ENCODE data around the gene PACRGL.
A peak's percentile ranks its signal among the peaks of the same experiment; 100 is the strongest.
"Not testable (repeated sequence)": the region's sequence is repeated elsewhere in the genome, so short reads cannot be mapped to it uniquely, and the experiment has no call there.

The PACRGL gene

GRCh38 chr4:20760053-20760452, 59.8 kb downstream of the PACRGL start:
- H3K4me1 ChIP-seq (ENCODE audit: control extremely low read depth in 1 of 4, control insufficient read depth in 4 of 4, insufficient read depth in 4 of 4, low read length in 3 of 4) = no peaks in the 10 kb centered on the region
- no peaks in the 10 kb centered on the region for H3K9me3 ChIP-seq (ENCODE audit: control extremely low read depth in 1 of 5, control insufficient read depth in 4 of 5, insufficient read depth in 2 of 5, low read depth in 1 of 5, low read length in 4 of 5)
- no peak overlapping the region for H3K4me3 ChIP-seq (ENCODE audit: control insufficient read depth in 1 of 7, extremely low read depth in 1 of 7, insufficient read depth in 4 of 7, low read depth in 2 of 7, low read length in 6 of 7)
- peak in 1 of 3 donors; percentile 1 for DNase-seq
- H3K27me3 ChIP-seq (replicated peaks in 2 of 5; ENCODE audit: control insufficient read depth in 4 of 5, insufficient read depth in 5 of 5, low read length in 4 of 5) = no peaks in the 10 kb centered on the region
- H3K36me3 ChIP-seq (ENCODE audit: control insufficient read depth in 4 of 4, insufficient read depth in 4 of 4, low read length in 3 of 4) = no peaks in the 10 kb centered on the region
- CTCF ChIA-PET = no interaction called here
- POLR2A ChIA-PET = no interaction called here
- whole genome bisulfite sequencing (ENCODE audit: insufficient coverage) = 100% methylated on average over 1 of the region's 2 CpGs
- H3K27ac ChIP-seq (ENCODE audit: insufficient read depth in 1 of 2, low read depth in 1 of 2, low read length in 2 of 2, poor library complexity in 1 of 2, severe bottlenecking in 2 of 2) = no peak overlapping the region

- Histone ChIP-seq H3K4me1 (ENCODE audit: control extremely low read depth in 1 of 4, control insufficient read depth in 4 of 4, insufficient read depth in 4 of 4, low read length in 3 of 4) (no peaks in the 10 kb centered on the region), H3K27me3 (replicated peaks in 2 of 5; ENCODE audit: control insufficient read depth in 4 of 5, insufficient read depth in 5 of 5, low read length in 4 of 5) (no peaks in the 10 kb centered on the region), H3K9me3 (ENCODE audit: control extremely low read depth in 1 of 5, control insufficient read depth in 4 of 5, insufficient read depth in 2 of 5, low read depth in 1 of 5, low read length in 4 of 5) (no peaks in the 10 kb centered on the region), H3K4me3 (ENCODE audit: control insufficient read depth in 1 of 7, extremely low read depth in 1 of 7, insufficient read depth in 4 of 7, low read depth in 2 of 7, low read length in 6 of 7) (no peak overlapping the region), H3K36me3 (ENCODE audit: control insufficient read depth in 4 of 4, insufficient read depth in 4 of 4, low read length in 3 of 4) (no peaks in the 10 kb centered on the region), H3K27ac (ENCODE audit: insufficient read depth in 1 of 2, low read depth in 1 of 2, low read length in 2 of 2, poor library complexity in 1 of 2, severe bottlenecking in 2 of 2) (no peak overlapping the region)
- ChIA-PET POLR2A (no interaction called here), CTCF (interaction anchor here (2.2 kb wide), 1 partner anchor 12 kb away, joined by 10 read pairs; no protein-coding TSS in a partner anchor)
- no peak for DNase-seq
These were observed 61.1 kb downstream of the PACRGL start for GRCh38 chr4:20761382-20761781.

GRCh38 chr4:20761826-20762225, 61.6 kb downstream of the PACRGL start:
- no peaks in the 10 kb centered on the region for H3K27me3 ChIP-seq (replicated peaks in 2 of 5; ENCODE audit: control insufficient read depth in 4 of 5, insufficient read depth in 5 of 5, low read length in 4 of 5)
- H3K4me3 ChIP-seq (ENCODE audit: control insufficient read depth in 1 of 7, extremely low read depth in 1 of 7, insufficient read depth in 4 of 7, low read depth in 2 of 7, low read length in 6 of 7) = no peak overlapping the region
- no peak overlapping the region for H3K27ac ChIP-seq (ENCODE audit: insufficient read depth in 1 of 2, low read depth in 1 of 2, low read length in 2 of 2, poor library complexity in 1 of 2, severe bottlenecking in 2 of 2)
- ChIA-PET POLR2A (no interaction called here), CTCF (interaction anchor here (2.2 kb wide), 1 partner anchor 12 kb away, joined by 10 read pairs; no protein-coding TSS in a partner anchor)
- no peak for DNase-seq
- no peaks in the 10 kb centered on the region for H3K9me3 ChIP-seq (ENCODE audit: control extremely low read depth in 1 of 5, control insufficient read depth in 4 of 5, insufficient read depth in 2 of 5, low read depth in 1 of 5, low read length in 4 of 5)
- no peaks in the 10 kb centered on the region for H3K36me3 ChIP-seq (ENCODE audit: control insufficient read depth in 4 of 4, insufficient read depth in 4 of 4, low read length in 3 of 4)
- no peaks in the 10 kb centered on the region for H3K4me1 ChIP-seq (ENCODE audit: control extremely low read depth in 1 of 4, control insufficient read depth in 4 of 4, insufficient read depth in 4 of 4, low read length in 3 of 4)
- no CpG with 5 or more reads among the region's 1 CpG for WGBS (ENCODE audit: insufficient coverage)

GRCh38 chr4:20764366-20764992, 64.2 kb downstream of the PACRGL start:
- Histone ChIP-seq H3K4me3 (ENCODE audit: control insufficient read depth in 1 of 7, extremely low read depth in 1 of 7, insufficient read depth in 4 of 7, low read depth in 2 of 7, low read length in 6 of 7) (no peak overlapping the region), H3K9me3 (ENCODE audit: control extremely low read depth in 1 of 5, control insufficient read depth in 4 of 5, insufficient read depth in 2 of 5, low read depth in 1 of 5, low read length in 4 of 5) (no peaks in the 10 kb centered on the region), H3K27ac (ENCODE audit: insufficient read depth in 1 of 2, low read depth in 1 of 2, low read length in 2 of 2, poor library complexity in 1 of 2, severe bottlenecking in 2 of 2) (no peak overlapping the region), H3K4me1 (ENCODE audit: control extremely low read depth in 1 of 4, control insufficient read depth in 4 of 4, insufficient read depth in 4 of 4, low read length in 3 of 4) (no peaks in the 10 kb centered on the region), H3K36me3 (ENCODE audit: control insufficient read depth in 4 of 4, insufficient read depth in 4 of 4, low read length in 3 of 4) (no peaks in the 10 kb centered on the region), H3K27me3 (replicated peaks in 2 of 5; ENCODE audit: control insufficient read depth in 4 of 5, insufficient read depth in 5 of 5, low read length in 4 of 5) (no peaks in the 10 kb centered on the region)
- POLR2A ChIA-PET = no interaction called here
- 100% methylated on average over 4 of the region's 13 CpGs for WGBS (ENCODE audit: insufficient coverage)
- CTCF ChIA-PET = interaction anchor here (0.6 kb wide), 1 partner anchor 310 kb away, joined by 3 read pairs; no protein-coding TSS in a partner anchor
- no peak for DNase-seq

GRCh38 chr4:20773144-20773997, 73.1 kb downstream of the PACRGL start:
- no peak overlapping the region for H3K27ac ChIP-seq (ENCODE audit: insufficient read depth in 1 of 2, low read depth in 1 of 2, low read length in 2 of 2, poor library complexity in 1 of 2, severe bottlenecking in 2 of 2)
- POLR2A ChIA-PET = no interaction called here
- no peaks in the 10 kb centered on the region for H3K36me3 ChIP-seq (ENCODE audit: control insufficient read depth in 4 of 4, insufficient read depth in 4 of 4, low read length in 3 of 4)
- DNase-seq = peak; percentile 21 to 60 (median 31)
- peaks cover 0 to 2% (median 0%) of the 10 kb centered on the region in 5 experiments for H3K9me3 ChIP-seq (ENCODE audit: control extremely low read depth in 1 of 5, control insufficient read depth in 4 of 5, insufficient read depth in 2 of 5, low read depth in 1 of 5, low read length in 4 of 5)
- peaks cover 0 to 2% (median 0%) of the 10 kb centered on the region in 4 experiments for H3K4me1 ChIP-seq (ENCODE audit: control extremely low read depth in 1 of 4, control insufficient read depth in 4 of 4, insufficient read depth in 4 of 4, low read length in 3 of 4)
- peaks cover 0 to 4% (median 0%) of the 10 kb centered on the region in 5 experiments for H3K27me3 ChIP-seq (replicated peaks in 2 of 5; ENCODE audit: control insufficient read depth in 4 of 5, insufficient read depth in 5 of 5, low read length in 4 of 5)
- 31% methylated on average over 10 of the region's 14 CpGs for WGBS (ENCODE audit: insufficient coverage)
- CTCF ChIA-PET = interaction anchor here (0.6 to 2.0 kb wide), 11 partner anchors 9 to 1012 kb away, joined by 3 to 10 read pairs (median 5); no protein-coding TSS in a partner anchor
- H3K4me3 ChIP-seq (ENCODE audit: control insufficient read depth in 1 of 7, extremely low read depth in 1 of 7, insufficient read depth in 4 of 7, low read depth in 2 of 7, low read length in 6 of 7) = no peak overlapping the region

GRCh38 chr4:20778896-20779295, 78.6 kb downstream of the PACRGL start:
- 100% methylated on average over 1 of the region's 1 CpG for WGBS (ENCODE audit: insufficient coverage)
- Histone ChIP-seq H3K9me3 (ENCODE audit: control extremely low read depth in 1 of 5, control insufficient read depth in 4 of 5, insufficient read depth in 2 of 5, low read depth in 1 of 5, low read length in 4 of 5) (peaks cover 0 to 19% (median 1%) of the 10 kb centered on the region in 5 experiments), H3K27me3 (replicated peaks in 2 of 5; ENCODE audit: control insufficient read depth in 4 of 5, insufficient read depth in 5 of 5, low read length in 4 of 5) (no peaks in the 10 kb centered on the region), H3K36me3 (ENCODE audit: control insufficient read depth in 4 of 4, insufficient read depth in 4 of 4, low read length in 3 of 4) (no peaks in the 10 kb centered on the region), H3K4me1 (ENCODE audit: control extremely low read depth in 1 of 4, control insufficient read depth in 4 of 4, insufficient read depth in 4 of 4, low read length in 3 of 4) (no peaks in the 10 kb centered on the region), H3K27ac (ENCODE audit: insufficient read depth in 1 of 2, low read depth in 1 of 2, low read length in 2 of 2, poor library complexity in 1 of 2, severe bottlenecking in 2 of 2) (no peak overlapping the region), H3K4me3 (ENCODE audit: control insufficient read depth in 1 of 7, extremely low read depth in 1 of 7, insufficient read depth in 4 of 7, low read depth in 2 of 7, low read length in 6 of 7) (no peak overlapping the region)
- ChIA-PET POLR2A (no interaction called here), CTCF (no interaction called here)
- DNase-seq = no peak

GRCh38 chr4:20783134-20783533, 82.9 kb downstream of the PACRGL start:
- H3K36me3 ChIP-seq (ENCODE audit: control insufficient read depth in 4 of 4, insufficient read depth in 4 of 4, low read length in 3 of 4); H3K27ac ChIP-seq (ENCODE audit: insufficient read depth in 1 of 2, low read depth in 1 of 2, low read length in 2 of 2, poor library complexity in 1 of 2, severe bottlenecking in 2 of 2); H3K4me3 ChIP-seq (ENCODE audit: control insufficient read depth in 1 of 7, extremely low read depth in 1 of 7, insufficient read depth in 4 of 7, low read depth in 2 of 7, low read length in 6 of 7); DNase-seq; H3K27me3 ChIP-seq (replicated peaks in 2 of 5; ENCODE audit: control insufficient read depth in 4 of 5, insufficient read depth in 5 of 5, low read length in 4 of 5); CTCF ChIA-PET; POLR2A ChIA-PET; H3K4me1 ChIP-seq (ENCODE audit: control extremely low read depth in 1 of 4, control insufficient read depth in 4 of 4, insufficient read depth in 4 of 4, low read length in 3 of 4): not testable (repeated sequence)
- WGBS (ENCODE audit: insufficient coverage) = no CpG with 5 or more reads among the region's 1 CpG
- peaks cover 0 to 17% (median 1%) of the 10 kb centered on the region in 5 experiments for H3K9me3 ChIP-seq (ENCODE audit: control extremely low read depth in 1 of 5, control insufficient read depth in 4 of 5, insufficient read depth in 2 of 5, low read depth in 1 of 5, low read length in 4 of 5)
